Dendritic cell treated with granulocyte-macrophage colony-stimulating factor and Interleukin-4, amounts not matched to agents 40 ng/mL and 50 ng/mL, for 4 days (primary cell): ENCODE data around the gene HTR7.

Experiments
- H3K27ac Mint-ChIP-seq: one replicate; pipeline ENCODE4 v1.8.0; 2022; ENCODE audit warnings: mild to moderate bottlenecking, mixed read lengths
- H3K27me3 Mint-ChIP-seq: one replicate; pipeline ENCODE4 v1.8.0; 2022; ENCODE audit warnings: mild to moderate bottlenecking, mixed read lengths
- H3K36me3 Mint-ChIP-seq: one replicate; pipeline ENCODE4 v1.8.0; 2022; ENCODE audit warnings: low read depth, mixed read lengths
- H3K4me1 Mint-ChIP-seq: one replicate; pipeline ENCODE4 v1.8.0; 2022; ENCODE audit warnings: low read depth, mixed read lengths
- H3K4me3 Mint-ChIP-seq: one replicate; pipeline ENCODE4 v1.8.0; 2022; ENCODE audit warnings: mild to moderate bottlenecking, moderate library complexity, mixed read lengths
- H3K9me3 Mint-ChIP-seq: one replicate; pipeline ENCODE4 v1.8.0; 2022; ENCODE audit warnings: mixed read lengths
- intact Hi-C: fragments of 100-400 bp; cut with micrococcal nuclease; formaldehyde crosslinking; loops from one replicate; pipeline ENCODE4 v1.15.0; 2022

Gene HTR7

DNA sequence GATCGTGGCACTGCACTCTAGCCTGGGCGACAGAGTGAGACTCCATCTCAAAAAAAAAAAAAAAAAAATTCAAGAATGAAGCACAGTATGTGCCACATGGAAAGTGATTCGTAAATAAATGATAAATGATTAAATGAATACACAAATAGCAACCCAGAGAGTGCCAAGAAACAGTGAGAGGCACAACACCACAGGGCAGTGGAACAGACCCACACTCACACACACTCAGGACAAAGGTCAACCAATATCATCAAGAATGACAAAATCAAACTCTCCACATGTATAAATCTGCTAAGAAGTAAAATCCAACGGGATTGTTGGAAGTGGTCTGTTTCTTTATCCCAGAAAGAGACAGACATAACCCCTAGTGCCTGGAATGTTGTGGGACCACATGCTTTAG is 77.4 kb downstream of the HTR7 start:
- H3K27me3 Mint-ChIP-seq, result peaks cover 1% of the 10 kb centered on the region
- H3K9me3 Mint-ChIP-seq, result peaks cover 15% of the 10 kb centered on the region
- peaks cover 34% of the 10 kb centered on the region for H3K4me1 Mint-ChIP-seq
- H3K27ac Mint-ChIP-seq, result no peak overlapping the region
- no peak overlapping the region for H3K4me3 Mint-ChIP-seq
- no peaks in the 10 kb centered on the region for H3K36me3 Mint-ChIP-seq
- intact Hi-C loops, result no loop called here

DNA sequence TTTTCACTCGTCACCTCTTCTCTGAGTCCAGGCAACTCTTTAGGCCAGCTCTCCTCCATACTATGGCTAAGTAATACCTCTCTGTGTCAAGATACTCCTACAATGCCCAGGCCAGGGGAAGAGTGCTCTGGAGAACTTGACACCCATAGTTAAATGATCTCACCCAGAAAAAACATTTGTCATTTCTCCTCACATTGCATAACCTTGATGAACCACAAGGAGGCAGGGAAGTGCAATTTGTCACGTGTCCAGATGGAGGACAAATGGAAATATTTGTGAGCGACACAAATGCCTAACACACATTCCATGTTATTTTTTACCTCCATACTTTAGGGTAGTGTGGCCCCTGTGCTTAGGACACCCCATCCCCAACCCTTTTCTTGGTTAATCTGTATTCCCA is 78.3 kb downstream of the HTR7 start:
- peaks cover 1% of the 10 kb centered on the region for H3K27me3 Mint-ChIP-seq
- peak overlapping the region; percentile 20 for H3K27ac Mint-ChIP-seq
- H3K9me3 Mint-ChIP-seq, result peaks cover 15% of the 10 kb centered on the region
- H3K4me3 Mint-ChIP-seq, result no peak overlapping the region
- intact Hi-C loops, result no loop called here
- peaks cover 40% of the 10 kb centered on the region for H3K4me1 Mint-ChIP-seq
- H3K36me3 Mint-ChIP-seq, result no peaks in the 10 kb centered on the region

DNA sequence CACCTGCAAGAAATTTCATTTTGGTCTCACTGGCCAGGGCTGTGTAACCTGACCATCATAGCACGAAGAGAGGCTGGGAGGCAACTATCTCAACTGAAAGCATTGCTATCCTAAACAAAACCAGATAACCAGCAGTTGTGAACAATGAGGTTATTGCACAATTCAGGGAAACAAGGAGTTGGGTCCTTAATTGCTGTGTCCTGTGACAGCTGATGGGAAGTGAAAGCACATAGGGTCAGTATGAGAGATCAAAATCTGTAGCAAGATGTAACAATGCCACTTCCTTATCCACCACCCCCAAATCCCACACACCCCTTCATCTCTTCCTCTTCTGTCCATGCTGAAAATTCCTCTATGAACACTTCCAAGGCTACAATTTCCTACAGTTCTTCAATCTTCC is 80.2 kb downstream of the HTR7 start:
- Mint-ChIP-seq H3K4me1 (peaks cover 52% of the 10 kb centered on the region), H3K4me3 (no peak overlapping the region), H3K27me3 (peaks cover 1% of the 10 kb centered on the region), H3K36me3 (no peaks in the 10 kb centered on the region), H3K27ac (peak overlapping the region; percentile 3), H3K9me3 (peaks cover 15% of the 10 kb centered on the region)
- intact Hi-C loops, result no loop called here

DNA sequence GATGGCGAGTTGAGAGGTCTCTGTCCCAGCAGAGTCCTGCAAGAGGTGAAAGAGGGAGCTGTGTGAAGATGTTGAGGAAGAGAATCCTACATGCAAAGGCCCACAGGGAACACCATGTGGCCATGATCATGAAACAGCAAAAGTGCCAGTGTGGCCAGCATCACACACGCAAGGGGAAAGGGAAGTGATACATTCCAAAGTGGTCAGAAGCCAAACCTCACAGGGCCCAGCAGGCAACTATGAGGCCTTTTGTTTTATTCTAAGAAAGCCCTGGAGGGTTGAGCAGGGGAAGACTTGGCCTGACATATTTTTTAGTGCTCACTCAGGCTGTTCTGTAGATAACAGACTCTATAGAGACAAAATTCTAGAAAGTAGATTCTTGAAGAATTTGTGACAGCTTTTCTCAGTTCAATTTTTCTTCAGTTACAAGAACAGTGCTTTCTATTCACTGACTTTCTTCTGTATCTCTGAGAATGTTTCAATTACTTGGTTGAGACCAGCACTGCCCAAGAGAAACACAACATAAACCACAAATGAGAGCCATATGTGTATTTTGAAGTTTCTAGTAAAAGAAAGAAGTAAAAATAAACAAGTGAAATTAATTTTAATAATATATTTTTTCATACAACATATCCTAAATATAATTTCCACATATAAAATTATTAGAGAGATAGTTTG is 82.3 kb downstream of the HTR7 start:
- H3K36me3 Mint-ChIP-seq, result no peaks in the 10 kb centered on the region
- peak overlapping the region; percentile 76 for H3K27ac Mint-ChIP-seq
- H3K4me3 Mint-ChIP-seq, result no peak overlapping the region
- H3K9me3 Mint-ChIP-seq, result peaks cover 15% of the 10 kb centered on the region
- peaks cover 54% of the 10 kb centered on the region for H3K4me1 Mint-ChIP-seq
- intact Hi-C loops, result no loop called here
- H3K27me3 Mint-ChIP-seq, result peaks cover 1% of the 10 kb centered on the region

DNA sequence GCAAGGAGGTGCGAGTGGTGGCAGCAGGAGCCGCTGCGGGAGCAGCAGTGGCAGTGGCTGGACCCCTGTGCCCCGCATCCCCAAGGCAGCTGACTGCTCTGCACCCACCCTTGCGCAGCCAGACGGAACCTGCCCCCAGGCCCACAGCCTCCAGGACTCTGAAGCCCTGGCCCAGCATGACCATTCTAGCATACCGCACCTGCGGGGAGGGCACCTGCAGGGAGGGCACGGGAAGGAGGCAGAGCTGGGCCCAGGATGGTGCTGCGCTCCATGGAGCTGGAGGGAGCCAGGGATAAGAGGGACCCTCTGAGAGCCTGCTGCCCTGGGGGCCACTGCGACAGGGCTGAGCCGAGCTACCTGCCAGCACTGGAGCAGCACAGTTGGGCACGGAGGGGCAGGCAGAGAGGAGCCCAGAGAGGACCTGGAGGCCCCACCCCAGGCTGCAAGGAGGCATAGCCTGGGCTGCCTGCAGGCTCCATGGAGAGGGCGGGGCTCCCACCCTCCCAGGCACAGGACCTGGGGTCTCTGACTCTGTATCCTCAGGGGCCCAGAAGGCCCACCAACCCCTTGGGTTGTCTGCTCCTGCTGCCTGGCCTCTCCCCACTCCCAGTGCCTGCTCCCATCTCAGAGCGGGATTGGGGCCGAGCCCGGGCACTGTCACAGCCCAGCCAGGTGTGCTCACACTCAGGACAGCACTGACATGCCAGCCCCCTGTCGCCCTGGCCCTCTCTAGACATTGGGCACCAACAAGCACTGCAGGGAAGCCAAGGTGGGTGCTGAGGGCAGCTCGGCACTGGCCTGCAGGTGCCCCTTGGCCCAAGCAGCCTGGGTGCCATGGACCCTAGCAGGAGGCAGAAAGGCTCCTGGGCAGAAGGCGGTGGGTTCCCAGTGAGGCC is 87.6 kb downstream of the HTR7 start:
- no peaks in the 10 kb centered on the region for H3K27me3 Mint-ChIP-seq
- H3K27ac Mint-ChIP-seq, result no peak overlapping the region
- H3K36me3 Mint-ChIP-seq, result no peaks in the 10 kb centered on the region
- peaks cover 13% of the 10 kb centered on the region for H3K9me3 Mint-ChIP-seq
- intact Hi-C loops, result no loop called here
- H3K4me3 Mint-ChIP-seq, result no peak overlapping the region
- H3K4me1 Mint-ChIP-seq, result peaks cover 17% of the 10 kb centered on the region

DNA sequence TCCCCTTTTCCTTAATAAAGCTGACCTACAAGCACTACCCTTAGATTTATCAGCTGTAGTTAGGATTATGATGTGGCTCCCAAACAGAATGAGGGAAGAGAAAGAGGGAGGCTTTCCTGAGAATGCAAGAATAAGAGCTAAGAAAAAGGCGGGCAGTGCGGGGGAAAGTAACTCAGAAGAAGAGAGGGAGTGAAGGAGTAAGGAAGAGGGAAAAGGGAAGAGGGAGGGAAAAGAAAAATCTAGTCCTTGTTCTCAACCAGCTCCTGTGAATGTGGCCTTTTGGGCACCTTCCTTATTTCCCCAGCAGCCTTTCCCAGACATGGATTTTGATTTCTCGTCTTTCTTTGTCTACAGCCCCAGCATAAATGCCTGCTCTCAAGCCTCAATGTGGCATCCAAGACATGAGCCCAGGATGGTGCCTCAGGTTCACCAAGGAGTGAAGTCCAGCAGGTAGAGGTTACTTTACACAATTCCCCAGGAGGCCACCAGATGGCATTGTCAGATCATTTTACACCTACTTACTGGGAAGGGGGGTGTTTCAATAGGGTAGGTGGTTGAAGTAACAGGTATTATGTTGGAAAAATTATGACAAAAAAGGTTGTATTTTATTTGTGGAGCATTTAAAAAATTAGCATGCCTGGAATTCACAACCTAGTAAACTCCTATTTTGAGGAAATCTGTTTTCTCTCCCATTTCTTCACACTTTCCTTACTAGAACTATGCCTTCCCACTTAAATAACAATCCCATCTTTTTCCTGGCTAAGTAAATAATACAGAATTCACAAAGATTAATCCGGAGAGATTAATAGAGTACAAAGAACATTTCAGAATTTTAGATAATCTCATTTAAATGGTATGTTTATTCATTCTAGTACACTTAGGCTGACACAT is 106.5 kb downstream of the HTR7 start:
- Mint-ChIP-seq H3K4me1 (peaks cover 5% of the 10 kb centered on the region), H3K9me3 (no peaks in the 10 kb centered on the region), H3K36me3 (no peaks in the 10 kb centered on the region), H3K27ac (no peak overlapping the region), H3K4me3 (no peak overlapping the region), H3K27me3 (peaks cover 17% of the 10 kb centered on the region)
- intact Hi-C loops, result loop anchor here (1.0 to 5.0 kb wide), 3 partner anchors 37 to 959 kb away; no protein-coding TSS in a partner anchor

DNA sequence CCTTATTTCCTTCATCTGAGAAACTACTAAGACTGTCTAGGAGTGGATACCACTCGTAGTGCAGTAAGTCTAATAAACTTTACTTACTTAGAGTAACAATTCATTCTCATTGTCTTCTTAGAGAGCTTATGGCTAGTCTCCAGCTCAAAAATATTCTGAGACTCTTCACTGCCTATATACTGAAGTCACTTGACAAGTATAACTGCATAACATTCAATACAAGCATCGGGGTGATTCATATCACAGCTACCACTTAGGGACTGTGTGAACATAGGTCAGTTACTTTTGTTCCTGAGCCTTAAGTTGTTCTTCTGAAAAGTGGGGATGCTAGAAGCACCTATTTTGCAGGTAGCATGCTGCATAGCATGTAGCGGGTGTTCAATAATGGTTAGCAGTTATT is 111.0 kb downstream of the HTR7 start:
- Mint-ChIP-seq H3K27me3 (peaks cover 20% of the 10 kb centered on the region), H3K27ac (no peak overlapping the region), H3K4me1 (peaks cover 28% of the 10 kb centered on the region), H3K9me3 (no peaks in the 10 kb centered on the region), H3K36me3 (no peaks in the 10 kb centered on the region), H3K4me3 (no peak overlapping the region)
- intact Hi-C loops, result no loop called here

DNA sequence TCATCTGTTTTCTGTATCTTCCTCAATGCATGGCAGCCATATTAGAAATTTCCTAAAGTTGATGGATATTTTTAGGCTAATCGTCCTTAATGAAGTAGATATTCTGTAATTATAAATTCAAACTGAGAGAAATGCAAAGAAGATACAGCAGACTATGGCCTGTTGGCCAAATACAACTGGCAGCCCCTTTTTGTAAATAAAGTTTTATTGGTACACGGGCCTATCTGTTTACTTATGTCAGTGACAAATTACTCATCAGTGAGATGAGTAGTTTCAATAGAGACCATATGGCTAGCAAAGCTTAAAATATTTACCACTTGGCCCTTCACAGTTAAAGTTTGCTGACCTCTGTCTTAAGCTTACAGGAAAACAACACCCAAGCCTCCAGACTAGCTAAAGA is 112.3 kb downstream of the HTR7 start:
- no peak overlapping the region for H3K4me3 Mint-ChIP-seq
- no peak overlapping the region for H3K27ac Mint-ChIP-seq

DNA sequence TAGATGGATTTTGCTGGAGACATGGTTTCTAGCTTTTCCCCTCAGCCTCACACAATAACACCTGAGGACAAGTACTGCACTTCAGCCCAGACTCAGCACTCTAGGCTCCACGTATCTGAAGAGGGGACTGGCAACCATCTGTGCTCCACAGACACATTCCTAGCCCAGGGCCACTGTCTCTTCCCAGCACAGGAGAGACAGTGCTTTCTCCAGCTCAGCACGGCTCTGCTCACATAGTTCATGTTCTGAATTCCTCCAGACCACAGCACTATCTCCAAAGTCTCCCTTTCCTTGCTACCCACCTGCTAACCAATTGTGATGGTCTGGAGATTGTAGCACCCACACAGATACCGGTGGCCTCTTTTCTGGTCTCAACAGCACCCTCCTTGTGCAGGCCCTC is 114.5 kb downstream of the HTR7 start:
- intact Hi-C loops, result no loop called here
- Mint-ChIP-seq H3K4me1 (peaks cover 29% of the 10 kb centered on the region), H3K27me3 (peaks cover 8% of the 10 kb centered on the region), H3K9me3 (no peaks in the 10 kb centered on the region), H3K4me3 (no peak overlapping the region), H3K36me3 (no peaks in the 10 kb centered on the region), H3K27ac (peak overlapping the region; percentile 79)

More for the DNA sequence above, 112.3 kb downstream of the HTR7 start:
- Mint-ChIP-seq H3K36me3 (no peaks in the 10 kb centered on the region), H3K9me3 (no peaks in the 10 kb centered on the region), H3K4me1 (peaks cover 34% of the 10 kb centered on the region), H3K27me3 (peaks cover 16% of the 10 kb centered on the region)
- intact Hi-C loops, result no loop called here

DNA sequence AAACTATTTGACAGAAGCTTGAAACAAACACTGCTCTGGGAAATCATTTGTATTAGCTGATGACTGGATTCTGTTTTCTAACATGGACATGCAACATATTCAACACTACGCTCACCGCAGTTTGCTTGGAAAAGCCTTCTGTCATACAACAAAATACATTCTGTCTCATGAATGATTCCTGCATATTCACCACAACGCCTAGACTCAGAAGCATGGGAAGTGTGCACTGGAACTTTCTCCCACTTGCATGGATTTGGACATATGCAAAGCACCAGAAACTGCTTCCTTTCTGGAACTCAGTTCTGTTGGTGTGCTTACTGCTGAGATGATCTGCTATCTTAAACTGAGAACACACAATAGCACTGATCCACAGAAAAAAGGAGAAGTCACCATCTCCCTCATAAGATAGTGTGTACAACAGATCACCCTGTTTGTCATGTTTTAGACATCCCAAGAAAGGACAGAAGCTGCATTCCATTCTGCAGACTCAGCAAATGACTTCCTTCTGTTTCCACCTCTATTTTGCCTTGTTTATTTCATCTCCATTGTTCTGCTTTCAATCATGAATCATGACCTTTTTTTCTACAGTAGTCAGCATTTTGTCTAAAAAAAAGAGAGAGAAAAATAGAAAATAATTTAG is 115.8 kb downstream of the HTR7 start:
- Mint-ChIP-seq H3K27me3 (peaks cover 6% of the 10 kb centered on the region), H3K4me3 (no peak overlapping the region), H3K36me3 (no peaks in the 10 kb centered on the region), H3K9me3 (no peaks in the 10 kb centered on the region), H3K27ac (peak overlapping the region; percentile 79), H3K4me1 (peaks cover 29% of the 10 kb centered on the region)
- intact Hi-C loops, result no loop called here

DNA sequence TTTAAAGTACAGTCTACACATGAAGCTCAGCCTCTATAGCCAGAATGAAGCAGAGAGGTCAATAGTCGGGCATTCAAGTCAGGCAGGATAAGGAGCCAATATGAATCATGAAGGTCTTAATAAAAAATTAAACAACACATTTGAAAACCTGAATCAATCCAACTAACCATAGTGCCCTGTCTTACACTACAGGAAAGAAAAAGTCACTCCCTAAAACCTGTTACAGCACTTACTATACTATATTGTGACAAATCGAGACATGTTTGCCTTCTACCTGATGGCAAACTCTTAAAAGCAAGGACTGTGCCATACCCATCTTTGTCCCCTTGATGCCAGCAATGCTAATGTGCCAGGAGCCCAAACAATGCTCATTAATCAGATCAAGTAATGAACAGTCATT is 117.6 kb downstream of the HTR7 start:
- H3K9me3 Mint-ChIP-seq, result no peaks in the 10 kb centered on the region
- peaks cover 29% of the 10 kb centered on the region for H3K4me1 Mint-ChIP-seq
- intact Hi-C loops, result no loop called here
- peaks cover 5% of the 10 kb centered on the region for H3K27me3 Mint-ChIP-seq
- H3K4me3 Mint-ChIP-seq, result no peak overlapping the region
- H3K36me3 Mint-ChIP-seq, result no peaks in the 10 kb centered on the region
- no peak overlapping the region for H3K27ac Mint-ChIP-seq

DNA sequence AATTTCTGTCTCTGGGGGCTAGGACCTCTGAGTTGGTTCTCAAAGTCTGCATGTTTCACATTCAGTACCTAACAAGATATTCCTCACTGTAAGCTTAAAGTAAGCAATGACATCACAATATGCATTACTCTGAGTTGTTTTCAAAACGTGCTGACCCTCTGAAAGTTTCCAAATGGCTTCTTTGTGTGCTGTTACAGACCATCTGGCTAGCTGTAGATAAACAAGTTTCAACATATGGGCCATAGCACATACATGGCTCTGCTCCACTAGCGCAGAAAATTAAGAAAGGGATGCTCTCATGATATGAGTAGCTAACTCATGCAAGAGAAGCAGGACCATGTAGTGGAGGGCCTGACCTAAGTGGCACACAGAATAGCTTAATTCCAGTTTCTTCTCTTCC is 119.0 kb downstream of the HTR7 start:
- peaks cover 27% of the 10 kb centered on the region for H3K4me1 Mint-ChIP-seq
- intact Hi-C loops, result no loop called here
- no peak overlapping the region for H3K27ac Mint-ChIP-seq
- H3K36me3 Mint-ChIP-seq, result no peaks in the 10 kb centered on the region
- peaks cover 9% of the 10 kb centered on the region for H3K27me3 Mint-ChIP-seq
- no peak overlapping the region for H3K4me3 Mint-ChIP-seq
- H3K9me3 Mint-ChIP-seq, result no peaks in the 10 kb centered on the region

DNA sequence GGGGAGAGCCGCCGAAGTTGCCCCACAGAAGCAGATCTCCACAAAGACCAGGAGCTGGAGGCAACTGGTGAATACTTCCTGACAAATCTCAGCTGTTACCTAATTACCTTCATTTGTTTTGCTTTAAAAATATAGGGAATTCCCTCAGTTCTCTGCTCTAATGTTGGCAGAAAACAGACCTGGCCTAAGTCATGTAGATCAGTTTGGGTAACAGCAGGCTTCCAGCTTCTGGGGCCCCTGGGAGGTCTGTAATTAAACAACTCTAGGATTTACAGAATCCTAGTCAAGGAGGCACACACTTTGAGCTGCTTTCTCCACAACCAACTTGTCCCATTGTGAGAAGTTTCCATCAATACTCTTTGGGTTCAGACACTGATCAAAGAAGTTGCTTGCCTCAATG is 123.4 kb downstream of the HTR7 start:
- Mint-ChIP-seq H3K9me3 (no peaks in the 10 kb centered on the region), H3K27me3 (peaks cover 12% of the 10 kb centered on the region), H3K36me3 (no peaks in the 10 kb centered on the region), H3K4me1 (peaks cover 9% of the 10 kb centered on the region), H3K4me3 (no peak overlapping the region), H3K27ac (no peak overlapping the region)
- intact Hi-C loops, result no loop called here
